ENCODE results near the gene CLSTN1.

CLSTN1 gene

DNA sequence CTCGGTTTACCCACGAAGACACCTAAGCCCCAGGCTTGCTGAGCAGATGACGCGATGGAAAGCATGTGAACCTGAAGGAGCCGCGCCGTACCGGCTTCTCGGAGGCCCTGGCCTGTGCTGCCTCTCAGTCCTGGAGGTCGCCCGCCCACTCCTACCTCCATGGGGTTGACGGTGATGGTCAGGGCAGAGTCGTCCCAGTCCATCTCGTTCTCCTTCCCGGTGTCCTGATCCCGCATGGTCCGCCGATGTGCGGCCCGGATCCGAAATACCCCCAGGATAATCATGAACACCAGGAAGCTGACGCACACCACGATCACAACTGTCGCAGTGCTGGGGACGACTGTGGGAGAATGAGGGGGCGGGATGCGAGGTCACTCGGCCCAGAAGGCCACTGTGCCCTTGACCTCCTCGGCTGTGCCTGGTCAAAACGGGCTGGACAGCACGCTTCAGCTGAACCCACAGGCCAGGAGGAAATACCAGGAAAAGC, 92.7 kb downstream of the CLSTN1 start:
- TF ChIP-seq CTCF (IDR thresholded peaks at IDR 0.05; ENCODE audit: borderline replicate concordance, extremely low read depth, low read length, poor library complexity, severe bottlenecking): no peak
- TF ChIP-seq EZH2 (IDR thresholded peaks at IDR 0.05; ENCODE audit: borderline replicate concordance, low read depth, low read length, severe bottlenecking): no peak
- Histone ChIP-seq H3K27me3 (ENCODE audit: insufficient read depth, low read length, poor library complexity) (no peaks in the 10 kb centered on the region), H4K20me1 (ENCODE audit: insufficient read depth, low read length) (peaks cover 10% of the 10 kb centered on the region), H3K4me3 (ENCODE audit: low read depth in 1 of 2, low read length in 2 of 2) (no peak overlapping the region), H3K79me2 (ENCODE audit: insufficient read depth, low read length) (peaks cover 2% of the 10 kb centered on the region), H3K9ac (ENCODE audit: low read depth, low read length) (no peak overlapping the region), H3K4me1 (ENCODE audit: insufficient read depth, low read length) (peaks cover 12% of the 10 kb centered on the region), H3K4me2 (ENCODE audit: insufficient read depth, low read length) (no peak overlapping the region), H3K9me3 (ENCODE audit: insufficient read depth, low read length, severe bottlenecking) (no peaks in the 10 kb centered on the region), H2AFZ (ENCODE audit: low read depth, low read length) (no peak overlapping the region), H3K36me3 (ENCODE audit: insufficient read depth, low read length) (peaks cover 98% of the 10 kb centered on the region), H3K27ac (ENCODE audit: low read length) (no peak overlapping the region)
- ATAC-seq (ENCODE audit: insufficient read depth, low read depth): no peak
- no peak for DNase-seq

DNA sequence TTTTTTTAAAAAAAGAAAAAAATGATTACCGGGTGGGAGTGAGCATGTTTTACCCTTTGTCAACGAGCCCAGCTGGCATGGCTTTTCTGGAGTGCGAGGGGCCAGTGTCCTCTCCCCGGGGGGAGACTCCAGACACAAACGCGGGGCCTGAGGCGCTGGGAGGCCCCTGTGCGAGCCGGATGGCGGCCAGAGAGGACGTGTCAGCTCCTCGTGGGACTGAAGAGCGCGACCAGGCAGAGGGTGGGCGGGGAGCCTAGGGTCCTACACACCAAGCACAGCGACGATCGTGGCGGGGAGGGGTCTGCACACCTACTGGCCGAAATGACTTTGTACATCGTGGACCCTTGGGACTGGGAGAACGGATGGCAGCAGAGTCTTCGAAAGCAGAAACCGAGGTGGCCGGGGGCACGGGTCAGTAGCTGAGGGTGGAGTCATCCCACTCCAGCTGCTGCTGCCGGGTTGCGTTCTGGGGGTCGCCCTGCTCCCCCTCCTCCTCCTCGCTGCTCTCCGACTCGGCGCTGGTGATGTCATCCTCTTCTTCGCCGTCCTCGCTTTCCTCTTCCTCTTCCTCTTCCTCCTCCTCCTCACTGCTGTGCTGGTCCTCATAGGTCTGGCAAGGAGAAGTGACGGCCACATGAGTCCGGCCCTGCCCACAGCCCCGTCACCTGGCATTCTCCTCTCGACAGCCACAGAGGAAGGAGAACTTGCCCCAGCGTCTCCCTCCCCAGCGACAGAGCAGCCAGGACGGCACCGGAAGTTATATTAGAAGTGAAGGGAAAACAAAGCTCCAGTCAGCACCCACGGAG, 93.5 kb downstream of the CLSTN1 start:
- ATAC-seq (ENCODE audit: insufficient read depth, low read depth) (no peak), DNase-seq (no peak)
- H3K36me3 ChIP-seq (ENCODE audit: insufficient read depth, low read length): peaks cover 93% of the 10 kb centered on the region
- H3K4me1 ChIP-seq (ENCODE audit: insufficient read depth, low read length): peaks cover 12% of the 10 kb centered on the region
- peaks cover 10% of the 10 kb centered on the region for H4K20me1 ChIP-seq (ENCODE audit: insufficient read depth, low read length)
- H3K9me3 ChIP-seq (ENCODE audit: insufficient read depth, low read length, severe bottlenecking): no peaks in the 10 kb centered on the region
- H2AFZ ChIP-seq (ENCODE audit: low read depth, low read length): no peak overlapping the region
- H3K27me3 ChIP-seq (ENCODE audit: insufficient read depth, low read length, poor library complexity): no peaks in the 10 kb centered on the region
- H3K79me2 ChIP-seq (ENCODE audit: insufficient read depth, low read length): peaks cover 2% of the 10 kb centered on the region
- TF ChIP-seq CTCF (IDR thresholded peaks at IDR 0.05; ENCODE audit: borderline replicate concordance, extremely low read depth, low read length, poor library complexity, severe bottlenecking): no peak
- H3K4me2 ChIP-seq (ENCODE audit: insufficient read depth, low read length): no peak overlapping the region
- H3K4me3 ChIP-seq (ENCODE audit: low read depth in 1 of 2, low read length in 2 of 2): no peak overlapping the region
- H3K27ac ChIP-seq (ENCODE audit: low read length): no peak overlapping the region
- H3K9ac ChIP-seq (ENCODE audit: low read depth, low read length): no peak overlapping the region

DNA sequence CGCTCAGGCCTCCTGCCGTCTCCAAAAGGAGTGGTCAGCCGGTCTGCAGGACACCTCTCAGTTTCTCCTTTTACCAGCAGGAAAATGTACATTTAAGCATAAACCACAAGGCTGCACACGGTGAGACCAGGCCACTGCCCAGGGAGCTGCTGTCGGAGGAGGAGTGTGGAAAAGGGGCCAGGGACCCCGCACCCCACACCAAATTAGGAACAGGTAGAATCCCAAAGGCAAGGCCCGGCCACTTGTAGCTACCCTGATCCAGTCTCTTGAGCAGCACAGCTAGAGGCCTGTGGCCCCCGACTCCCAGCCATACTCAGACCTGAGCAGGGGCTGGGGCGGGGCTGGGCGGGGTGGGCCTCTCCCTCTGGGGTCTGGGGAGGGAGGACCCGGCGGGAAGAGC, 94.2 kb downstream of the CLSTN1 start:
- Histone ChIP-seq H2AFZ (ENCODE audit: low read depth, low read length) (no peak overlapping the region), H3K4me2 (ENCODE audit: insufficient read depth, low read length) (no peak overlapping the region), H3K79me2 (ENCODE audit: insufficient read depth, low read length) (peaks cover 2% of the 10 kb centered on the region), H3K9me3 (ENCODE audit: insufficient read depth, low read length, severe bottlenecking) (no peaks in the 10 kb centered on the region), H4K20me1 (ENCODE audit: insufficient read depth, low read length) (peaks cover 10% of the 10 kb centered on the region), H3K36me3 (ENCODE audit: insufficient read depth, low read length) (peaks cover 93% of the 10 kb centered on the region), H3K4me3 (ENCODE audit: low read depth in 1 of 2, low read length in 2 of 2) (no peak overlapping the region), H3K27ac (ENCODE audit: low read length) (no peak overlapping the region), H3K9ac (ENCODE audit: low read depth, low read length) (no peak overlapping the region), H3K27me3 (ENCODE audit: insufficient read depth, low read length, poor library complexity) (no peaks in the 10 kb centered on the region), H3K4me1 (ENCODE audit: insufficient read depth, low read length) (peaks cover 12% of the 10 kb centered on the region)
- ATAC-seq (ENCODE audit: insufficient read depth, low read depth) (no peak), DNase-seq (no peak)
- TF ChIP-seq EZH2 (IDR thresholded peaks at IDR 0.05; ENCODE audit: borderline replicate concordance, low read depth, low read length, severe bottlenecking): no peak
- TF ChIP-seq CTCF (IDR thresholded peaks at IDR 0.05; ENCODE audit: borderline replicate concordance, extremely low read depth, low read length, poor library complexity, severe bottlenecking): no peak
